T-helper 22 cell (primary cell): ENCODE data around the gene MEGF8.
A peak's percentile ranks its signal among the peaks of the same experiment; 100 is the strongest.

Source experiments
- DNase-seq: peaks from one replicate; pipeline ENCODE4 v3.0.0-alpha.2; 2020; ENCODE audit warnings: low read depth

Gene MEGF8, protein sequence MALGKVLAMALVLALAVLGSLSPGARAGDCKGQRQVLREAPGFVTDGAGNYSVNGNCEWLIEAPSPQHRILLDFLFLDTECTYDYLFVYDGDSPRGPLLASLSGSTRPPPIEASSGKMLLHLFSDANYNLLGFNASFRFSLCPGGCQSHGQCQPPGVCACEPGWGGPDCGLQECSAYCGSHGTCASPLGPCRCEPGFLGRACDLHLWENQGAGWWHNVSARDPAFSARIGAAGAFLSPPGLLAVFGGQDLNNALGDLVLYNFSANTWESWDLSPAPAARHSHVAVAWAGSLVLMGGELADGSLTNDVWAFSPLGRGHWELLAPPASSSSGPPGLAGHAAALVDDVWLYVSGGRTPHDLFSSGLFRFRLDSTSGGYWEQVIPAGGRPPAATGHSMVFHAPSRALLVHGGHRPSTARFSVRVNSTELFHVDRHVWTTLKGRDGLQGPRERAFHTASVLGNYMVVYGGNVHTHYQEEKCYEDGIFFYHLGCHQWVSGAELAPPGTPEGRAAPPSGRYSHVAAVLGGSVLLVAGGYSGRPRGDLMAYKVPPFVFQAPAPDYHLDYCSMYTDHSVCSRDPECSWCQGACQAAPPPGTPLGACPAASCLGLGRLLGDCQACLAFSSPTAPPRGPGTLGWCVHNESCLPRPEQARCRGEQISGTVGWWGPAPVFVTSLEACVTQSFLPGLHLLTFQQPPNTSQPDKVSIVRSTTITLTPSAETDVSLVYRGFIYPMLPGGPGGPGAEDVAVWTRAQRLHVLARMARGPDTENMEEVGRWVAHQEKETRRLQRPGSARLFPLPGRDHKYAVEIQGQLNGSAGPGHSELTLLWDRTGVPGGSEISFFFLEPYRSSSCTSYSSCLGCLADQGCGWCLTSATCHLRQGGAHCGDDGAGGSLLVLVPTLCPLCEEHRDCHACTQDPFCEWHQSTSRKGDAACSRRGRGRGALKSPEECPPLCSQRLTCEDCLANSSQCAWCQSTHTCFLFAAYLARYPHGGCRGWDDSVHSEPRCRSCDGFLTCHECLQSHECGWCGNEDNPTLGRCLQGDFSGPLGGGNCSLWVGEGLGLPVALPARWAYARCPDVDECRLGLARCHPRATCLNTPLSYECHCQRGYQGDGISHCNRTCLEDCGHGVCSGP (N-terminal part only)

DNA sequence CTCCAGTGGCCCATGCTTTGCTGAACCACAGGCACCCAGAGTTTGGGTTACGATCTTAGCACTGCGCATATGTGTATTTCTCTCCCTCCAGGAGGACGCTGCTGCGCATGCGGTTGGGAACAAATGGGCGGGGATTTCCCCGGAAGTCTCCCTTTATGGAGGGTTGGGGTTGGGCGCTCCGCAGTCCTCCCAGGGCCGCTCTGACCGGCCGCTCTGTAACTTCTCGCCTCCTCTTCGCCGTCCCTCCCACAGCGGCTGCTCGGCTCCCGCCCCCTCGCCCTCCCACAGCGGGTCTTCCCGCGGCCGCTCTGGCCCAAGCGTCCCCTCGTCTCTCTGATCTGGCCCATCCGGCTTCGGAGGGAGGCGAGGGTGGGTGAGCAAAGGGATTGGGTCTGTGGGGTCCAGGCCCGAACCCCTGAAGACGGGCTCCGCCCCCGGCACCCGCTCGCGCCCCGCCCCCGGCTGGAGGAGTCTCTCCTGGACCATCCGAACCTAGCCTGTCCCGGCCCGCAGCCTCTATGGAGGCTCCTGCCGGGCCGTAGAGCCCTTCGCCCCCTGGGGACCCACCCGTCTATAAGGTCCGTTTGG, at the start of gene MEGF8:
MEGF8 (plus strand) TSS at position 328 of the 588 bp plus-strand sequence. CDS start 609 bp downstream, outside the sequence.
- DNase-seq = peak; percentile 94

DNA sequence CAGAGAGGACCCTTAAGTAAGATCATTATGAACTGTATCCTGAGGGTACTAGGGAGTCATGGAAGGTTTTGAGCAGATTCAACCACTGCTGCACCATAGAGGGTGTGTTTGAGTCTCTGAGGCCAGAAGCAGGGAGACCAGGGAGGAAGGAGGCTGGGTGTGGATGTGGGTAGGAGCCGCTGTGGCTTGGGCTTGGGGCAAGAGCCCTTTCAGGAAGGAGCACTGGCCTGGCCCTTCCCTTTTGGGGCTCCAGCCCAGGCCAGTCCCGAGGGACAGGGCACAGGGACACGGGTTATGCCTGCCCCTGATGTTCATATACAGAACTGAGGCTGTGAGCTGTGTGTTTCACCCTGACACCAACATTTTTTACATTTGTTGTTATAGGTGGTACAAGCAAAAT, 49.2 kb upstream of the MEGF8 start:
- DNase-seq = no peak

DNA sequence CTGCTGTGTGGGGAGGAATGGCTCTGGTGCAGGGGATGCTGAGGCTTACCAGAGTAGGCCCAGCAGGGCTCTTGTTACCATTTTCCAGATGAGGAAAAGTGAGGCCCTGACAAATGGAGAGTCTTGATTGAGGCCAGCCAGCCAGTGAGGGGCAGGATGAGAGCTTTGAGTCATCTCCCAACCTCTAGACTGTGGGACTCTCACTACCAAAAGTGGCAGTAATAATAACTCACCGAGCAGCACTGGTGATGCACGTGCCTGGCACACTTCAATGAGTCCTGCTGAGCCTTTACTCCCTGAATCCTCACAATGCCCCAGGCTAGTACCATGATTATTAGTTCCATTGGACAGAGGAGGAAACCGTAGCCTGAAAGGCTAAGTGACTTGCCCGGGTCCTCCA, 48.6 kb upstream of the MEGF8 start:
- DNase-seq = no peak

DNA sequence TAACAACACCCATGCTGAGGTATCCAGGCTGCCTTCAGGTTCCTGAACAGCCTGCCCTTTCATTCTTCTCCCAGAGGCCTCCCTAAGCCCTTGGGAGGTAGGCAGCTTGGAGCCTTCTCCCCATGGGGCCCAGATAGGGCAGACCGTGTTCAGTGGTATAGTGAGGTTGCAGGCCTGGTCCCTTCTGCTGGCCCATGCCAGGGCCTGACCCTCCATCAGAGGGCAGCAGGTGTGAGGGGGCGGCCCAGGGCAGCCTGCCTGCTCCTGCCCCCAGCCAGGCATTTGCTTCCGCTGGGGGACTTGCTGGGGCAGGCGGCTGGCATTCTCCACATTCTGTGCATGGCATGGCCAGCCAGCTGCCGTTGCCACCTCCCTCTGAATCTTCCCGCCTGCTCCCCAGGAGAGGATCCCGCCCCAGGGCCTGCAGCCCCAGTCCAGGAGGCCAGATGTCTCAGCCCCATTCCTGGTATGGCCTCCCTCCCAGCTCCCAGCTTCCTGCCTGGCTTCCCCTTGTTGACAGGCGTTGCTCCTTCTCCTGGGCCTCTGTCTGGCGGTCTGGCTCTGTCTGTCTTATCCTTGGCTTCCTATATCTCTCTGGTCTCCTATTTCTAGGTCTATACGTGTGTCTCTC, 47.5 kb upstream of the MEGF8 start:
- DNase-seq = no peak

DNA sequence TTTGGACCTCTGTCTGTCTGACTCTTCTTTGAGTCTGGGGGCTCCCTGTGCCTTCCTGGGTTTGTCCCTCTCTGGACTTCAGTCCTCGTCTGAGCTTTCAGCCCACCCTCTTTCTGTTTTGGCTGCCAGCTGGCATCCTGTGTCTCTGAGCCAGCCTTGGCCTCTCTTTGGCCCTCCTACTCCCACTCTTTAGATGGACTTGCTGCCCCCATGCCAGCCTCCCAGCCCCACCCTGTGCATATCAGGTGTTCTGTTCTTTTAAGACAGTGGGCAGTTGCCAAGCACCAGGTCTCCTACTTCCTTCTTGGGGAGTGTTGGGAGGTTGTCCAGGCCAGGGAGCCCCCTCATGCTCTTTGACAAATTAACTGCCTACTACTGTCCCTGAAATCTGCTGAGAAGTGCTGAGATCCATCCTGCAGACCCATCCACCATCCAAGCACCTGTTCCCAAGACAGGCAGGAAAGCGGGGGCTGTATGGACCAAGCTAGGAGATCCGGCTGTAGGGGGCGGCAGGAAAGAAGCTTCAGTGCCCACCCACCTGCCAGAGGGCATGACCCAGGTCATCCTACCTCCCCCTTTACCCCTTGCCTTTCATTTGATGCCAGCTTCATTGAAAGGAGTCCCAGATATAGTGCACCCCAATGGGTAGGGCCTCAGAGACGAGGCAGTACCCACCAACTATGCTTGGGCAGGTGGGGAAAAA, 46.8 kb upstream of the MEGF8 start:
- DNase-seq = no peak

DNA sequence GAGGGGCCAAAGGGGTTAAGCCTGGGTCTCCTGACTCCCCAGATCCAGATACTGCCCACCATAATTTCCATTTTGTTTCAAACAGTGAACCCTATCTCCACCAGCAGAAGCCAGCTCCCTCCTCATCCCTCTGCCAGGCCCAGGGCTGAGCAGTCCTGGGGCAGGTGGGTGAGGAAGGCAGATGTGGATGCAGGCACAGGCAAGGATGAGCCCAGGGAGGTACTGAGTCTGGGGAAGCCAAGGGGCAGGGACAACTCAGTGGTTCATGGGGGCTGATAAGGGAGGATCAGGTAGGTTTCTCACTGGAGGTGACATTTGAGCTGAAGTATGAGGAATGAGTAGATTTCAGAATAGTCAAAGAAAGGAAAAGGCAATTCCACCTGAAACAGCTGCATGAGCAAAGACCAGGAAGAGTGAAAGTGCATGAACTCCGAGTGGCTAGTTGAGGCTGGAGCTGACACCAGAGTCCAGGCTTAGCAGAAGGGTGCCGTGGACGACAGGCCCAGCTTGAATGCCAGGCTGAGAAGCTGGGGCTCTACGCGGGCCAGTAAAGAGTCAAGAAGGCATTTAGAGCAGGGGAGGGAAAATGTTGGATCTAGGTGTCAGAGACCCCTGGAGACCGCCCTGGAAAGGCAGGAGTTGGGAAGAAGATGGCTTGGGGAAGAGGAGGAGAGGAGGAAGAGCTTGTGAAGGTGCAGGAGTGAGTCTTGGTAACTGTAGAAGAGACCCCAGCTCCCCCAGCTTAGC, 46.1 kb upstream of the MEGF8 start:
- DNase-seq = no peak

DNA sequence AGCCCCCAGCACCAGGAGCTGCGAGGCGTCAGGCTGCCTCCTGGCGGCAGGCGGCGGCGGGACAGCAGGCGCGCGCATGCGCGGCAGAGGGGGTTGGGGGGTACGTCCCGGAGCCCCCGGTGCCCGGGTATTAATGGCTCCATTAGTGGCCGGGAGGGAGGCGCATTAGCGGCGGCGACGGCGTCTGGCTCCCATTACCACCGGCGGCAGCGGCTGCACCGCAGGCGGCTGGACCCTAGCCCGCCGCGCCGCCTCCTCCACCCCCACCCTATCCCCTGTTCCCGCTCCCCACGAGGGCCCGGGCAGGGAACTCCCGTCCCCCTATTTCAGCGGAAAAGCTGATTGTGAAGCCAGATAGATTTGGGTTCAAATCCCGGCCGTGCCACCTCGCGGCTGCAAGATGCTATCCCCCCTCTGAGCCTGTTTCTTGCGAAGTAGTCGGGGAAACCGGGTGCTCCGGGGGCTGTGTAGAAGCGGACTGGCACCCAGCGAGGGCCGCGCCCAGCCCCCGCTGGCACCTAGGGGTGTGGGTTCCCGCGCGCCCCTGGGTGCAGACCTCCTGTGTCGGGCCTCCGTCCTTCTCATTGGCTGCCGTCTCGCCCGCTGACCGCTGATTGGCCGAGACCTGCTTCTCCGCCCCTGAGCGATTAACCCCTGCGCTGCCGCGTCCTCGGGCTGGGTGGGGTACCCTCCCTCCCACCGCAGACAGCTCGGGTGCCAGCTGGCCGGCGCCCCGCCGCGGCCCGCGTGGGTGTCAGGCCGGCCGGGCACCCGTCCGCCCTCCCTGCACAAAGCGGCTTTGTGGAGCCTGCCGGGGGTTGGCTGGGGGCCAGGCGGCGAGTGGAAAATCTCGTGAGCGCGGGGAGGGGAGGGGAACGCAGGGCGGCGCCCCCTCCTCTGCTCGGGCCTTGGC, 45.3 kb upstream of the MEGF8 start:
- peak; percentile 84 for DNase-seq

DNA sequence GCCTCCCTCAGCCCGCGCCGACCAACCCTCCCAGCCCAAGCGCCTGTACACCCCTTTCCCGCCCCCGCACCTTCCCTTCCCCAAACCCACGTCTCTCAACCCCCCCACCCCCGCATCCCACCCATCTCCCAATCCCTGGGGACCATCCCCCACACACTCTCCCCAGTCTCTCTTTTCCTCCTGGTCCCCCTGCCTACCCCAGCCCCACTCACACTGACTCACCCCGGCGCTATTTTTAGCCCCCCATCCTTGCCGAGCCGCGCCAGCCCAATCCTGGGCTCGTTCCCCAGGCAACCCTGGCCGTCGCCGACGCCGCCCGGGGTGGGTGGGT, 44.7 kb upstream of the MEGF8 start:
- DNase-seq = no peak

DNA sequence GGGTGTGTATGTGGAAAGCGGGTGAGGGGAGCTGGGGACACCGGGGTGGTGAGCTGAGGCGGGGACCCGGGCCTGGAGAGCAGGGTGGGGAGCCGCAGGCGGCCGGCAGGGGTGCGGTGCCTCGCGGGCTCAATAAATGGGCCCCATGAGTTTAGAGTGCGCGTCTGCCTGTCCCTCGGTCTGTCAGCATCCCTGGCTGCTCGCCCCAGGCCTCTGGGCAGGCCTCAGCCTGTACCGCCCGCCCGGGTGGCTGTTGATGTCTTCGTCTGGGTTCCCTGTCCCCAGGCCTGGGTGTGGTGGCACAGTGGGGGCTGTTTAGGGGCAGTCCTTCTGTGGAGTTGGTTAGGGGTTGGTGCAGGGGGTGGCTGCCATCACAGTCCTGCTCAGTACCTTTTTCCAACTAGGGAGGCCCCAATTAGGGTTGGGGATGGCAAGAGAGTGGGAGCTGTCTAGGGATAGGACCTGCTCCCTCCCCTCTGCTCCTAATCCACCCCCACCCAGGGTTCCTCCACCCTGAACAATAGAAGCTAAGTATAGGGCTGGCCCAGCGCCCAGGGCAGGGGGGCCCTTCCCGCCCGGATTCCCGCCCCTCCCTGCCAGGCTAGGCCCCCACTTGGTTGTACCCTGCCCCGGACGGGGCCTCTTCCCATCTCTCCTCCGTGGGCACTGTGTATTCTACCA, 44.1 kb upstream of the MEGF8 start:
- DNase-seq = no peak

DNA sequence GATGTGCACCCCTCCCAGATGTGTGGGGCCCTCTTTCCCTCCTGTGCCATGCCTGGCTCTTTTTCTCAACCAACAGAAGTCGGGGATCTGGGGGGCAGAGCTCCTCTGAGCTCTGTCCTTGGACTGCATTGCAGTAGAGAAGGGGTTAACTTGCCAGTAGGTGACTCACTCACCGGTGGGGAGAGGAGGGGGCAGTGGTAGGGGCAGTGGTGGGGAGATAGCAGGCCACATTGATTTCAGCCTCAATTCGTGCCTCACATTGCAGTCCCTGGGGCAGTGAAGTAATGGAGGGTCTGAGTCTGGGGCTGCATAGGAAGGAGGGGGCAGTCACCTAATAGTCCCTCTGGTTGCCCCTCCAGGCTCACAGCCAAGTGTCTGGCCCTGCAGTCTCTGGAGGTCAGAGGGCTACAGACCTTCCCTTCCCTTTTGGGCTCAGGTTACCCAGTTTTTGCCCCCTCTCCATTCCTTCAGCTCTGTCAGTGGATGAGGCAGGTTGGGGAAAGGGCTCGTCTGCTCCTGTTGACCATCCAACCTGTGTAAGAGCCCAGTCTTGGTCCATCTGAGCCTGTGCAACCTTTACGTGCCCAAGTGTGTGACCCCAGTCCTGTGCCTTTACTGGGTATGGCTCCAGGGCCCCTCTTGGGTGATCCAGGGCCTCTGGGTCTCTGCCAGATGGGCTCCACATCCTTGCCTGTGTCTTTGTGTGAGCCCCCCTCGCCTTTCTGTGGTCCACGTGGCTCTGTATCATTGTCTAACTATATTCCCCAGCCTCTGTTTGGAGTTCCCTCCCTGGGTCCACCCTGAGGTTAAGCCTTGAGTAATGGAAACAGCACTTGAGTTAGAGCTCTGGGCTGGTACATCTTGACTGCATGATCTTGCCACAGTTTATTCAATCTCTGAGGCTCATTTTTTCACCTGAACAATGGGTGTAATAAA, 43.3 kb upstream of the MEGF8 start:
- no peak for DNase-seq

DNA sequence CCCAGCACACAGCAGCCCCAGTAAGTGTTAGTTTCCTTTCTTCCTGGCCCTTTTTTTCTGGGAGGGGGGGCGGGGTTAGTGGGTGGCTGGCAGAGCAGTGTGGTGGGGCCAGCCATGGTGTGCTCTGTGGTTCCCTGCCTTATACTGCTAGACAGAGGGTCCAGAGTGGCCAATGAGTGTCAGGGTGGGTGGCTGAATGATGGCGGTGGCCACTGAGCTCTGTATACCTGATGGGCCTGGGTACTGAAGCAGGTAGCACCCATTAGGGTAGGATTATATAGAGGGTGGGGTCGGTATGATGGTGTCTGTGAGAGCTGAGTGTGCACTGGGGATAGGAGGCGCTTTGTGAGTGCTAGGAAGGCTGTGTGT, 42.6 kb upstream of the MEGF8 start:
- no peak for DNase-seq

DNA sequence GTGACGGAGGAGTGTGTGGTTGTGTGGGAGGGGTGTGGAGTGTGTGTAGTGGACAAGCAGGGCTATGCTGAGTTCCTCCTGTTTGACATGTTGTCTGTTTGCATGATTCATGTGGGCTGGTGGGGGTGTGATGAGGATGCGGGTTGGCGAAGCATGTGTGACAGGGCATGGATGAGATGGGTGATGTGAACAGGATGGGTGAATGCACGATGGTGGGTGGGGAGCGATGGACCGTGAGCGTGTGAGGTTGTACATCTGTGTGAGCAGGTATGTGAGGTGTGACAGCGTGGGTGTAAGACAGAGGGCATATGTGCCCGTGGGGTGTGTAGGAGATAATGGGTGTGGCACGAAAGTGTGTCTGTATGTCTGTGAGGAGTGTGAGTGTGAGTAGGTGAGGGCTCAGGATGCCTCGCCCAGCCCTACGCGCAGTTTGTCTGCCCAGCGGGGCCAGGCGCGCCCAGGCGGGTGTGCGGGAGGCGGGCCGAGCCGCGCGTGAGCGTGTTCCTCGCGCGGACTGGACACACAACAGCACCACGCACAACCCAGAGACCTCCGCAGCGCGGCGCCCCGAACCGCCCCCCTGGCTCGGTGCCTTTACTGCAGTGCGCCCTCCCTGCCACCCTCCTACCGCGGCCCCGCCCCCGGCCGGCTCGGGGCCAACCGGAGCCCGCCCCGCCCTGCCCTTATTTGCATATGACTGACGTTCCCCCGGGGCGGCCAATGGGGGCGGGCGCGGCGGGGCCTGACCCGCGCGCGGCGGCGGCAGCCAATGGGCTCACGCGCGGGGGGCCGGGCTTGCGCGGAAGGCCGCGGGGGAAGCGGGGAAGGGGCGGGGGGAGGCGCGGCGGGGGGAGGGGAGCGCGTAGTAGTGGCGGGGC, 42.0 kb upstream of the MEGF8 start:
- peak; percentile 94 for DNase-seq

DNA sequence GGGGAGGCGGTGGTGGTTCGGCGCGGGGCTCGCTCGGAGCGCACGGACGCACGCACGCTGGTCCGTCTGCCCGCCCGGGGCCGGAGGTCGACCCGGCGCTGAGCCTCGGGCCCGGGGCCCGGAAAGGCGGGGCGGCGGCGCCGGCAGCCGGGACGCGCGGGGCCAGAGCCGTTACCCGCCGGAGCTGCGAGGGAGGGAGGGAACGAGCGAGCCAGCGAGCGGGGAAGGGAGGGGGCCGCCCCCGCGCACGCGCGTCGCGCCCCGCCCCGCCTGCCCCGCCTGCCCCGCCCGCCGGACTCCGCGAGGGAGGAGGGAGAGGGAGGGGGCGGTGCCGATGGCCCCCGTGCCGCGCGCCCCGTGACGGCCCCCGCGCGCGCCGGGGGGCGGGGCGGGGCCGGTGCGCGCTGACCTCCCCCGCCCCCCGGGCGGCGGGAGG, 41.4 kb upstream of the MEGF8 start:
- peak; percentile 82 for DNase-seq

DNA sequence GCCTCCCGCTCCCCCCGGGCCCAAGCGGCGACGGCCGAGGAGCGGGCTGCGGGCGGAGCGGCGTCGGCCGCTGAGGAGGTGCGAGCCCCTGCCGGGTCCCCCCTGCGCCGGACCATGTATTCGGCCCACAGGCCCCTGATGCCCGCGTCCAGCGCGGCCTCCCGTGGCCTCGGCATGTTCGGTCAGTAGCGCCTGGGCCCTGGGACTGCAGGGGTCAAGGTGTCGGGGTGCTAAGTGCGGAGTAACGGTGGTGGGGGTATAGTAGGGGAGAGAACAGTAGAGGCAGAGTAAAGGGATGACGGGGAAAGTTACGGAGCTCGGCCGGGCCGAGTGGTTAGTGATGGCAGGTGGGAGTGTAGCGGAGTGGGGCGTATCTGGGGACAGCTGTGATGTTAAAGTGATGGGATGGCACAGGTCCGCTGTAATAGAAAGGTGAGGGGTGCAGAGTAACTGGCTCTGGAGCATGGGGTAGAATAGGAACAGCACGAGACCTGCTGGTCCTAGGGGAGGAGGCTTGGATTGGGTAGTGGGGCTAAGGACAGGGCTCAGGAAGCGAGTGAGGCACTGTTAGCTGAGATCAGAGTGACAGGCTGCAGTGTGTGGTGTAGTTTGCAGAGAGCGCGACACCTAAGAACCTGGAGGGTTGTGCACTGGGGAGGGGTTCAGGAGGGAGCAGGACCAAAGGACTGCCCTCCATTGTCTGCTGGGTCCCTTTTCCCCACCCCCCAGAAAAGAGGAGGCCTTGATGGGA, 40.7 kb upstream of the MEGF8 start:
- DNase-seq = no peak

DNA sequence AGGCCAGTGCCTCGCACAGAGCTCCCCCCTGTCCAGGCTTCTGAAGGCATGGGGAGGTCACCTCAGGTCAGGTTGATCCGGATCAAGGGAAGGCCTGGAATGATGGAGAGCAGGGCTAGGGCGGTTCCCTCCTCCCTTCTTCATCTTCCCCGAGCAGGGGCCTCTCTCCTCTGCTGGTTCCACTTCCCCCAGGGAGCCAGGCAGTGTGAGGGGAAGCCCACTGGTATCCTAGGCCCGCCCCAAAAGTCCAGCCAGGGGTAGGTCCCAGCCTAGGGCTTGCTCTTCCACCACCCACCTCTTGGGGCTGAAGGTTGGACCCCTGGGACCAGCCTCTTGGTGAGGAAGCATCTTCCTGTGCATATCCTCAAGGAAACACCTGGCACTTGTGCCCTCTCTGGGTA, 39.9 kb upstream of the MEGF8 start:
- no peak for DNase-seq

DNA sequence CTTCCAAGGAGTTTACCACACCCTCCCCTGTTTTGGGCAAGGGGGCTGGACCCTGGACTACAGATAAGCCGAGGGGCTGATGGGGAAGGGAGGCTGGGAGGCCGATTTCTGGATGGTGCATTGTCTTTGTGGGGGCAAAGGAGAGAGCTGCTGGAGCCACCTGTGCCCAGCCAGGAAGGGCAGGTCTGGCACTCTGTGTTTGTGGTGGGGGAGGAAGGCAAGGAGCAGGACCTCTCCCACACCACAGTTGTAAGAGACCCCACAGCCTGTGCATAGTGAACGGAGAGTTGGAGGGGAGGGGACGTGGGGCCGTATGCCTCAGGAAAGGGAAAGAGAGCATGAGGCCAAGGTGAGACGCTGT, 39.5 kb upstream of the MEGF8 start:
- no peak for DNase-seq
